Ovary (tissue), 9 donors: ENCODE results near the gene DMRTA2. TPM values are rescaled to one million over a fixed set of nuclear protein-coding genes. Genes with fewer than 3 reads are reported as not detected.

Experiments
- DNase-seq, 5 donors: peaks; one replicate each; pipeline ENCODE4 v3.0.0-alpha.2; 2019 to 2020
- H3K27ac ChIP-seq, 2 donors: fragments of 200-600 bp; one replicate each; pipeline versions ENCODE4 v1.5.1 to v1.8.0; 2019 to 2022
- H3K27me3 ChIP-seq: fragments of 200-600 bp; one replicate; pipeline ENCODE4 v1.8.0; 2022
- H3K36me3 ChIP-seq: fragments of 200-600 bp; sonication (generic); one replicate; pipeline ENCODE4 v1.5.1; 2019
- H3K4me1 ChIP-seq: one replicate; pipeline ENCODE4 v1.8.1; 2013; ENCODE audit warnings: mild to moderate bottlenecking, moderate library complexity; ENCODE audit not compliant: insufficient read depth
- H3K4me3 ChIP-seq: fragments of 200-600 bp; sonication (generic); one replicate; pipeline ENCODE4 v1.5.1; 2017
- H3K9me3 ChIP-seq, 2 donors: fragments of 200-600 bp in 1 of 2; sonication (generic) in 1 of 2; one replicate each; pipeline versions ENCODE4 v1.5.1 to v1.8.1; 2013 to 2019; ENCODE audit warnings: mild to moderate bottlenecking in 1 of 2, moderate library complexity in 1 of 2
- CTCF ChIP-seq, 3 donors: fragments of 450-650 bp in 2 of 3; fragments of 200-600 bp in 1 of 3; IDR thresholded peaks; one replicate each; pipeline versions ENCODE4 v1.5.1 to v1.8.0; 2016 to 2022; ENCODE audit warnings: antibody characterized with exemption in 3 of 3, mild to moderate bottlenecking in 1 of 3
- EP300 ChIP-seq: sonication (generic); formaldehyde crosslinking; IDR thresholded peaks from one replicate; pipeline ENCODE4 v1.6.1; 2017; ENCODE audit warnings: antibody characterized with exemption
- POLR2A ChIP-seq: fragments of 450-650 bp; IDR thresholded peaks from one replicate; pipeline ENCODE4 v1.6.1; 2017; ENCODE audit warnings: antibody characterized with exemption, mild to moderate bottlenecking, moderate library complexity
- WGBS, 3 donors: extraction: QIAGEN DNeasy Blood & Tissue Kit in 1 of 3; methylation state at CpG; one replicate each; pipeline versions ENCODE4 v1.1.5 to v1.1.7; 2013 to 2017; 5-methylcytosine and 5-hydroxymethylcytosine counted together
- intact Hi-C, 4 donors: fragments of 100-400 bp; cut with DNase I; formaldehyde crosslinking; loops; one replicate each; pipeline versions ENCODE4 v1.11.0 to v1.15.1; 2022 to 2023
- polyA plus RNA-seq, 2 donors: library from polyadenylated mRNA; stranded (reverse); fragments of 200-250 nt in 1 of 2; fragments of 350-450 nt in 1 of 2; fragmentation: Illumina TruSeq in 1 of 2; extraction: RNeasy Lipid Tissue Mini Kit (QIAGEN cat#74804) in 1 of 2; gene quantifications; one replicate each; pipeline ENCODE4 v1.2.3, GENCODE V29; 2013 to 2014
- total RNA-seq, 7 donors: library from RNA; depleted of rRNA in 2 of 7; stranded (reverse); fragments of >200 nt in 2 of 7; fragmentation: NEBNext Ultra II Directional in 3 of 7; extraction: Animal tissue kit (Norgen Biotek cat#: 25700) in 3 of 7; gene quantifications; one replicate each; pipeline versions ENCODE4 v1.1.0 to v1.2.4, GENCODE V29; 2016 to 2023
- donor health status: DM: no; HTN: no; CAD: no; lungs with moderate emphysema.
- donor health status: DM: no; HTN: no; CAD: no.
- donor health status: Bipolar disorder and iron deficiency.
- donor health status: DM: yes; HTN: yes; CAD: no.
- donor health status: DM: no; HTN: no; CAD: no.
- donor health status: DM: yes; HTN: yes; CAD: no.

Gene DMRTA2
- total and polyA plus RNA-seq, 9 donors = 0.11 TPM; not detected in 8

- 11 to 13% (median 12%) methylated on average over 23 of the region's 23 CpGs for WGBS, 3 donors
- no peak for TF ChIP-seq CTCF (IDR thresholded peaks at IDR 0.05)
- TF ChIP-seq POLR2A = no peak
- TF ChIP-seq EP300 = no peak
- no peak for DNase-seq
- Histone ChIP-seq H3K36me3 (no peaks in the 10 kb centered on the region), H3K27me3 (peaks cover 13% of the 10 kb centered on the region), H3K4me3 (no peak overlapping the region), H3K27ac (no peak overlapping the region), H3K4me1 (peaks cover 5% of the 10 kb centered on the region), H3K9me3 (no peaks in the 10 kb centered on the region)
- intact Hi-C loops = no loop called here
These were observed 5.7 kb downstream of the DMRTA2 start for GRCh38 chr1:50417507-50417906.

GRCh38 chr1:50416553-50417453, 6.4 kb downstream of the DMRTA2 start:
- H3K27me3 ChIP-seq = peaks cover 13% of the 10 kb centered on the region
- no peak overlapping the region for H3K27ac ChIP-seq
- DNase-seq = no peak
- 3 to 5% (median 3%) methylated on average over 46 of the region's 46 CpGs for WGBS, 3 donors
- no peaks in the 10 kb centered on the region for H3K9me3 ChIP-seq
- H3K36me3 ChIP-seq = no peaks in the 10 kb centered on the region
- no peak overlapping the region for H3K4me3 ChIP-seq
- TF ChIP-seq POLR2A (no peak), CTCF (IDR thresholded peaks at IDR 0.05) (no peak)
- peaks cover 5% of the 10 kb centered on the region for H3K4me1 ChIP-seq
- intact Hi-C loops = no loop called here

GRCh38 chr1:50416150-50416527, 7.1 kb downstream of the DMRTA2 start:
- no peak overlapping the region for H3K27ac ChIP-seq
- H3K4me1 ChIP-seq = peaks cover 5% of the 10 kb centered on the region
- H3K4me3 ChIP-seq = no peak overlapping the region
- no peaks in the 10 kb centered on the region for H3K36me3 ChIP-seq
- 1 to 3% (median 1%) methylated on average over 25 of the region's 25 CpGs for WGBS, 3 donors
- H3K9me3 ChIP-seq = no peaks in the 10 kb centered on the region
- DNase-seq = no peak
- intact Hi-C loops = no loop called here
- peaks cover 13% of the 10 kb centered on the region for H3K27me3 ChIP-seq
- no peak for TF ChIP-seq CTCF (IDR thresholded peaks at IDR 0.05)

GRCh38 chr1:50415235-50416149, 7.8 kb downstream of the DMRTA2 start:
- H3K27ac ChIP-seq = no peak overlapping the region
- 4% methylated on average over 50 to 56 of the region's 56 CpGs for WGBS, 3 donors

More at GRCh38 chr1:50415235-50416149, 7.8 kb downstream of the DMRTA2 start:
- H3K4me3 ChIP-seq = no peak overlapping the region
- peaks cover 10% of the 10 kb centered on the region for H3K27me3 ChIP-seq
- DNase-seq = no peak
- TF ChIP-seq EP300 (no peak), POLR2A (no peak), CTCF (IDR thresholded peaks at IDR 0.05) (no peak)
- intact Hi-C loops = no loop called here
- H3K36me3 ChIP-seq = no peaks in the 10 kb centered on the region
- H3K9me3 ChIP-seq = no peaks in the 10 kb centered on the region
- peaks cover 1% of the 10 kb centered on the region for H3K4me1 ChIP-seq
